ENCODE data around the gene CAMK1D.

The CAMK1D gene

DNA sequence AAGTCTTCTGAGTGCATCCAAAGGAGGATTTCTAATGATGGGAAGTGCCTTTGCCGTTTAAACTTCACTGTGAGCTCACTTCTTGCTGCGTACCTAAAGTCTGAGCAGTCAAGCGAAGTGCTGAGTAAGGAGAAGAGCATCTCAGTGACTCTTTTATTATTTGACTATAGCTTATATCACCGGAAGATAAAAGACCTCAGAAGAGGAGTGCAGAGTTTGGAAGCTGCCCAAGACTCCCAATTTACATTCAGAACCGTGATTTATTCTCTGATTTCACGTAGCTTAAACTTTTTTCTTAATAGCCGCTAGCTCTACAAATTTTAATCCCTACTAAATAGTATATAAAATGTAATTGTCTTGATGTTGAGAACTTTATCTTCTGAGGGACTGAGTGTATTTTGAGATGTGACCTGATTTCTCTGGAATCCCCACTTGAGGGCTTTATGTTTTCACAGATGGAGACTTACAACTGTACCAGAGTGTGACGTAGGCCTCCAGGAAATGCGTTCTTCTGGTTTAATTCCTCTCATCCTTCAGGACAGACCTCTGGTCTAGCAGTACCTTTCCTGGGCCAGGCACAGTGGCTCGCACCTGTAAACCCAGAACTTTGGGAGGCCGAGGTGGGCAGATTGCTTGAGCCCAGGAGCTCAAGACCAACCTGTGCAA, 51.1 kb downstream of the CAMK1D start:
- no peaks in the 10 kb centered on the region for H3K36me3 ChIP-seq (ENCODE audit: control insufficient read depth in 2 of 2, insufficient read depth in 1 of 2, low read length in 2 of 2)
- ChIA-PET CTCF (interaction anchor here (1.4 kb wide), 1 partner anchor 53 kb away, joined by 3 read pairs; no protein-coding TSS in a partner anchor), POLR2A (interaction anchor here (1.0 kb wide), 1 partner anchor 10 kb away, joined by 4 read pairs; no protein-coding TSS in a partner anchor)
- H3K4me1 ChIP-seq (ENCODE audit: control insufficient read depth, insufficient read depth, low read length): peaks cover 13% of the 10 kb centered on the region
- H3K9me3 ChIP-seq (ENCODE audit: control insufficient read depth, insufficient read depth, low read depth, low read length): no peaks in the 10 kb centered on the region
- no peak overlapping the region for H3K27ac ChIP-seq (ENCODE audit: extremely low read depth, low read depth, low read length)
- H3K4me3 ChIP-seq (ENCODE audit: low read depth, low read length): no peak overlapping the region
- no peak for TF ChIP-seq ZNF266 (tag by site-specific recombination; IDR thresholded peaks at IDR 0.05; ENCODE audit: low read depth)
- no peak for TF ChIP-seq ZFP41 (tag by site-specific recombination; IDR thresholded peaks at IDR 0.05; ENCODE audit: borderline replicate concordance)
- no peak for TF ChIP-seq ZNF510 (tag by site-specific recombination; IDR thresholded peaks at IDR 0.05; ENCODE audit: insufficient replicate concordance)
- TF ChIP-seq ZIC2 (tag by site-specific recombination; IDR thresholded peaks at IDR 0.05): no peak
- no peak for TF ChIP-seq ZNF558 (tag by site-specific recombination; IDR thresholded peaks at IDR 0.05)
- peak; percentile 50; the same call in 1 of the 2 replicates for TF ChIP-seq ZEB2 (tag by site-specific recombination; IDR thresholded peaks at IDR 0.05)
- no peak for TF ChIP-seq ZSCAN30 (tag by site-specific recombination; IDR thresholded peaks at IDR 0.05)
- no peak for TF ChIP-seq ZNF16 (tag by site-specific recombination; IDR thresholded peaks at IDR 0.05; ENCODE audit: low read depth)
- no peak for TF ChIP-seq ZNF2 (tag by site-specific recombination; IDR thresholded peaks at IDR 0.05)
- no peak for TF ChIP-seq ZNF585B (tag by site-specific recombination; IDR thresholded peaks at IDR 0.05)
- TF ChIP-seq, protein P1, sequence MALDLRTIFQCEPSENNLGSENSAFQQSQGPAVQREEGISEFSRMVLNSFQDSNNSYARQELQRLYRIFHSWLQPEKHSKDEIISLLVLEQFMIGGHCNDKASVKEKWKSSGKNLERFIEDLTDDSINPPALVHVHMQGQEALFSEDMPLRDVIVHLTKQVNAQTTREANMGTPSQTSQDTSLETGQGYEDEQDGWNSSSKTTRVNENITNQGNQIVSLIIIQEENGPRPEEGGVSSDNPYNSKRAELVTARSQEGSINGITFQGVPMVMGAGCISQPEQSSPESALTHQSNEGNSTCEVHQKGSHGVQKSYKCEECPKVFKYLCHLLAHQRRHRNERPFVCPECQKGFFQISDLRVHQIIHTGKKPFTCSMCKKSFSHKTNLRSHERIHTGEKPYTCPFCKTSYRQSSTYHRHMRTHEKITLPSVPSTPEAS (tag by site-specific recombination; IDR thresholded peaks at IDR 0.05): no peak
- no peak for TF ChIP-seq ZNF621 (tag by site-specific recombination; IDR thresholded peaks at IDR 0.05)
- peak; percentile 83 for TF ChIP-seq ZBTB17 (tag by site-specific recombination; IDR thresholded peaks at IDR 0.05)
- TF ChIP-seq MEIS1 (CRISPR knock-in tag; IDR thresholded peaks at IDR 0.05; ENCODE audit: borderline replicate concordance): no peak
- TF ChIP-seq ZNF433 (tag by site-specific recombination; IDR thresholded peaks at IDR 0.05; ENCODE audit: low read depth): no peak
- no peak for TF ChIP-seq ZNF37A (tag by site-specific recombination; IDR thresholded peaks at IDR 0.05)
- peak; percentile 79 for TF ChIP-seq FEZF1 (tag by site-specific recombination; IDR thresholded peaks at IDR 0.05)
- TF ChIP-seq, protein P2, sequence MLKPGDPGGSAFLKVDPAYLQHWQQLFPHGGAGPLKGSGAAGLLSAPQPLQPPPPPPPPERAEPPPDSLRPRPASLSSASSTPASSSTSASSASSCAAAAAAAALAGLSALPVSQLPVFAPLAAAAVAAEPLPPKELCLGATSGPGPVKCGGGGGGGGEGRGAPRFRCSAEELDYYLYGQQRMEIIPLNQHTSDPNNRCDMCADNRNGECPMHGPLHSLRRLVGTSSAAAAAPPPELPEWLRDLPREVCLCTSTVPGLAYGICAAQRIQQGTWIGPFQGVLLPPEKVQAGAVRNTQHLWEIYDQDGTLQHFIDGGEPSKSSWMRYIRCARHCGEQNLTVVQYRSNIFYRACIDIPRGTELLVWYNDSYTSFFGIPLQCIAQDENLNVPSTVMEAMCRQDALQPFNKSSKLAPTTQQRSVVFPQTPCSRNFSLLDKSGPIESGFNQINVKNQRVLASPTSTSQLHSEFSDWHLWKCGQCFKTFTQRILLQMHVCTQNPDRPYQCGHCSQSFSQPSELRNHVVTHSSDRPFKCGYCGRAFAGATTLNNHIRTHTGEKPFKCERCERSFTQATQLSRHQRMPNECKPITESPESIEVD (tag by site-specific recombination; IDR thresholded peaks at IDR 0.05): peak; percentile 62
- TF ChIP-seq, protein P3, sequence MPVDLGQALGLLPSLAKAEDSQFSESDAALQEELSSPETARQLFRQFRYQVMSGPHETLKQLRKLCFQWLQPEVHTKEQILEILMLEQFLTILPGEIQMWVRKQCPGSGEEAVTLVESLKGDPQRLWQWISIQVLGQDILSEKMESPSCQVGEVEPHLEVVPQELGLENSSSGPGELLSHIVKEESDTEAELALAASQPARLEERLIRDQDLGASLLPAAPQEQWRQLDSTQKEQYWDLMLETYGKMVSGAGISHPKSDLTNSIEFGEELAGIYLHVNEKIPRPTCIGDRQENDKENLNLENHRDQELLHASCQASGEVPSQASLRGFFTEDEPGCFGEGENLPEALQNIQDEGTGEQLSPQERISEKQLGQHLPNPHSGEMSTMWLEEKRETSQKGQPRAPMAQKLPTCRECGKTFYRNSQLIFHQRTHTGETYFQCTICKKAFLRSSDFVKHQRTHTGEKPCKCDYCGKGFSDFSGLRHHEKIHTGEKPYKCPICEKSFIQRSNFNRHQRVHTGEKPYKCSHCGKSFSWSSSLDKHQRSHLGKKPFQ (tag by site-specific recombination; IDR thresholded peaks at IDR 0.05): no peak
- TF ChIP-seq, protein P4, sequence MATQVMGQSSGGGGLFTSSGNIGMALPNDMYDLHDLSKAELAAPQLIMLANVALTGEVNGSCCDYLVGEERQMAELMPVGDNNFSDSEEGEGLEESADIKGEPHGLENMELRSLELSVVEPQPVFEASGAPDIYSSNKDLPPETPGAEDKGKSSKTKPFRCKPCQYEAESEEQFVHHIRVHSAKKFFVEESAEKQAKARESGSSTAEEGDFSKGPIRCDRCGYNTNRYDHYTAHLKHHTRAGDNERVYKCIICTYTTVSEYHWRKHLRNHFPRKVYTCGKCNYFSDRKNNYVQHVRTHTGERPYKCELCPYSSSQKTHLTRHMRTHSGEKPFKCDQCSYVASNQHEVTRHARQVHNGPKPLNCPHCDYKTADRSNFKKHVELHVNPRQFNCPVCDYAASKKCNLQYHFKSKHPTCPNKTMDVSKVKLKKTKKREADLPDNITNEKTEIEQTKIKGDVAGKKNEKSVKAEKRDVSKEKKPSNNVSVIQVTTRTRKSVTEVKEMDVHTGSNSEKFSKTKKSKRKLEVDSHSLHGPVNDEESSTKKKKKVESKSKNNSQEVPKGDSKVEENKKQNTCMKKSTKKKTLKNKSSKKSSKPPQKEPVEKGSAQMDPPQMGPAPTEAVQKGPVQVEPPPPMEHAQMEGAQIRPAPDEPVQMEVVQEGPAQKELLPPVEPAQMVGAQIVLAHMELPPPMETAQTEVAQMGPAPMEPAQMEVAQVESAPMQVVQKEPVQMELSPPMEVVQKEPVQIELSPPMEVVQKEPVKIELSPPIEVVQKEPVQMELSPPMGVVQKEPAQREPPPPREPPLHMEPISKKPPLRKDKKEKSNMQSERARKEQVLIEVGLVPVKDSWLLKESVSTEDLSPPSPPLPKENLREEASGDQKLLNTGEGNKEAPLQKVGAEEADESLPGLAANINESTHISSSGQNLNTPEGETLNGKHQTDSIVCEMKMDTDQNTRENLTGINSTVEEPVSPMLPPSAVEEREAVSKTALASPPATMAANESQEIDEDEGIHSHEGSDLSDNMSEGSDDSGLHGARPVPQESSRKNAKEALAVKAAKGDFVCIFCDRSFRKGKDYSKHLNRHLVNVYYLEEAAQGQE (tag by site-specific recombination; IDR thresholded peaks at IDR 0.05): no peak
- no peak for TF ChIP-seq MYNN (tag by site-specific recombination; IDR thresholded peaks at IDR 0.05; ENCODE audit: borderline replicate concordance)
- no peak for TF ChIP-seq ZNF132 (tag by site-specific recombination; IDR thresholded peaks at IDR 0.05; ENCODE audit: borderline replicate concordance)
- TF ChIP-seq ZNF549 (tag by site-specific recombination; IDR thresholded peaks at IDR 0.05): no peak
- TF ChIP-seq KLF8 (tag by site-specific recombination; IDR thresholded peaks at IDR 0.05): peak; percentile 49; the same call in 1 of the 2 replicates
- no peak for TF ChIP-seq ZNF112 (tag by site-specific recombination; IDR thresholded peaks at IDR 0.05)
- TF ChIP-seq ZNF324 (tag by site-specific recombination; IDR thresholded peaks at IDR 0.05): no peak
- no peak for TF ChIP-seq ZNF423 (tag by site-specific recombination; IDR thresholded peaks at IDR 0.05)
- TF ChIP-seq GFI1B (tag by site-specific recombination; IDR thresholded peaks at IDR 0.05): peak; percentile 75
- TF ChIP-seq ZNF654 (tag by site-specific recombination; IDR thresholded peaks at IDR 0.05; ENCODE audit: low read depth): peak; percentile 12; the same call in 1 of the 2 replicates
- no peak for TF ChIP-seq ZNF19 (tag by site-specific recombination; IDR thresholded peaks at IDR 0.05; ENCODE audit: low read depth)
- peak; percentile 19; the same call in 1 of the 2 replicates for TF ChIP-seq WT1 (tag by site-specific recombination; IDR thresholded peaks at IDR 0.05)

Data from HEK293 (cell line).